Hematopoietic multipotent progenitor cell treated with erythropoietin and hydrocortisone succinate and interleukin-3 and kit ligand, for 15 days (in vitro differentiated cells): Measurements from ENCODE around the gene PDE11A.
A peak's percentile ranks its signal among the peaks of the same experiment; 100 is the strongest.

Source experiments
- DNase-seq: peaks from one replicate; pipeline ENCODE4 v3.0.0-alpha.2; 2015; ENCODE audit warnings: low spot score

Gene PDE11A

DNA sequence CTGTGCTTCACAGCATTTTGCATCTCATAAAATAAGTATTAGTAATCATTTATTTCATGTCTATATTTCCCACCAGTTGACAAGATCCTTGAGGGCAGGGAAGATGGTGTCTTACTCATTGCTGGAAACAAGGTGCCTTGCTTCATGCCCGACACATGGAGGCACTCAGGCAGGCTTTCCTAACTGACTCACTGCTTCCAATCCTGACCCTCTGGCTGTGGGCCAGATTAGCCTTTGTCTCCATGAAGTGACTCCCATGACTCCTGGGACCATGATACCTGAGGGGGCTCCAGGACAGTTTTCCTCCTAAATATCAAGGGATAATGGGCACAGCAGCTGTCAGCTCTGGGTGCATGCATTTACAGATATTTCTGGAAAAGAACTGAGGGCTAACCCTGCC, 405.0 kb downstream of the PDE11A start:
- no peak for DNase-seq

DNA sequence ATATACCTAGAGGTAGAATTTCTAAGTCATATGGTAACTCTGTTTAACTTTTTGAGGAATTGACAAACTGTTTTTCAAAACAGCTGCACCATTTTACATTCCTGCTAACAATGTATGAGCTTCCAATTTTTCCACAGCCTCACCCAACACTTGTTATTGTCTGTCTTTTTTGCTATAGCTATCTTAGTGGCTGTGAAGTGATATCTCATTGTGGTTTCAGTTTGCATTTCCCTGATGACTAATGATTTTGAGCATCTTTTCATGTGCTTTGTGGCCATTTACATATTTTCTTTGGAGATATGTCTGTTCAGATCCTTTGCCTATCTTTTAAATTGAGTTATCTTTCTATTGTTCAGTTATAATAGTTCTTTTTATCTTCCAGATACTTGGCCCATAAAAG, 406.2 kb downstream of the PDE11A start:
- DNase-seq: no peak

DNA sequence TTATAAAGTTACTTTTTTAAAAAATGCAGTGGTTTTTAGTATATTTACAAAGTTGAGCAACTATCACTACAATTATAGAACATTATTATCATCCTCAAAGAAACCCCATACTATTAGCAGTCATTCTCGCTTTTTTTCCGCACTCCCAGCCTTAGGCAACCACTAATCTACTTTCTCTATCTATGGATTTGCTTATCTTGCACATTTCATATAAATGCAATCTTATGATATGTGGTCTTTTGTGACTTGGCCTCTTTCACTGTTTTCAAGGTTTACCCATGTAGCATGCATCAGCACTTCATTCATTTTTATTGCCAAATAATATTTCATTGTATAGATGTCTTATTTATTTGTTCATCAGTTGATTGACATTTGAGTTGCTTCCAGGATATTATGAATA, 406.6 kb downstream of the PDE11A start:
- no peak for DNase-seq

DNA sequence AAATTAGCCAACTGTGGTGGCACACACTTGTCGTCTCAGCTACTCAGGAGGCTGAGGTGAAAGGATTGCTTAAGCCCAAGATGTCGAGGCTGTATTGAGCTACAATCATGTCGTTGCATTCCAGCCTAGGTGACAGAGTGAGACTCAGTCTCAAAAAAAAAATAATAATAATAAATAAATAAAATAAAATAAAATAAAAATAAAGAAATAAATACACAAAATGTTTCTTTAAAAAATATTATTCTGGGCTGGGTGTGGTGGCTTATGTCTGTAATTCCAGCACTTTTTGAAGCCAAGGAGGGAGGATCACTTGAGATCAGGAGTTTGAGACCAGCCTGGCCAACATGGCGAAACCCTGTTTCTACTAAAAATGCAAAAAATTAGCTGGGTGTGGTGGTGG, 407.2 kb downstream of the PDE11A start:
- no peak for DNase-seq

DNA sequence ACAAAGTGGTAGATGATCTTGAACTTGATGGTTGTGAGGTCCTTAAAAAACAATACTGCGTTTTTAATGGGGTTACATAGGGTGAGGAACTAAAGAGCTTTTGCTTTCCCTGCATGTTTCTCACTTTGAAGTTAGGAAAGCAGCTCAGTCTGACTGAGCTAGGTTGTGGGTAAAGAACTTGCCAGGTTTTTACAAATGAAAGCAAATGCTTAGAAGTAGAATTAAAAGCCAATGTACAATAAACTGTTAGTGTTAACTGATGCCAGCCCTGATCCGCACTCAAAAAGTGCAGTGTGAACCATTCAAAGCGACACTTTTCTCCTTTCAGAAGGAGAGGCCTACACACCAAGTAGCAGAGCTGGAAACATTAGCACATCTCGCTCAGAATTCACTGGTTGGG, 409.7 kb downstream of the PDE11A start:
- no peak for DNase-seq

DNA sequence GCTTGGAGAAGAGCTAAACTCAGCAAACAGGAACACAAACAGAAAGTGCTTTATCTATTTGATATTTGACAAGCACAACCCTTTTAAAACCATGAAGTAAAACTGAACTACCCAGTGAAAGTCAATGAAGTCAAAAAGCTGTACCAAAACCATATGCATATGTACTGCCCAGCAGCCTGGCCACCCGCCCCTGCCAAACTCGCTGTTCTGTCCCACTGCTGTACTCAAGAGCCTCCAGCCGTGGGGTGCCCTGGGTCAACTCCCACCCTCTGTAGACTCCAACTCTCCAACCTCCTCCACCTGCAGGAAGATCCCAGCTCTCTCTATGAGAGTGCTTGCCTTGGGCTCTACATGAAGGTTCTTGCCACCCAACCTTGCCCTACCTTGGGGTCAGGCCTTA, 411.8 kb downstream of the PDE11A start:
- no peak for DNase-seq

DNA sequence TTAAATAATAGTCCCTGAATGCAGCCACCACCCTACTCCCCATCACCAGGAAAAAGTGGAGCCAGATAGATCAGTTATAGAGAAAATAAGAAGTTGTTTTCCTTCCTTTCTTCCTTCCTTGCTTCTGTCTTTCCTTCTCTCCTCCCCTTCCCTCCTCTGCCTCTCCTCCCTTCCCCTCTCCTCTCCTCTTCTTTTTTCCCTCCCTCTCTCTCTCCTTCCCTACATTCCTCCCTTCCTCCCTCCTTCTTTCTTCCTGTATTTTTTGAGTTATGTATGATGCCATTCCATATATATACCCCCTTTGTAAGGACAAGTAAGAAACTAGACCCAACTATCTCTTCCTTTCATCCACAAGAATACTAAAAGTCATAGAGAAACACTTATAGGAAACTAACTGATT, 414.3 kb downstream of the PDE11A start:
- DNase-seq: no peak

DNA sequence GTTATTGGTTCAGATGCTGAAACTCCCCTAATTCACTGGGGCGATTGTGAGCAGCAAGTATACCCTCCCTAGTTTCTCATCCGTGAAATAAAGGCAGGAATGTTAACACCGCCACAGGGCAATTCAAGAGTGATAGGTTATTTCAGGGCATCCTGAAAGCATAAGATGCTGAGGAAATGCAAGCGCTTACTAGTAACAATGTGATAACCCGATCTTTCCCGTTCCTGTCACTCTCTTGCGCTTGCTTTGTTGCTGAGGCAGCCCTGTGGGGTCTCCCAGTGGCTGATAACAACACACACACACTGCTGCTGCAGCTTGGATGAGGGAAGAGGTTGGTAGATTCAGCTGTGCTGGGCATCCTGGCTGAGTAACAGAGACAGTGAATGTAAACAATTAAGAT, 420.7 kb downstream of the PDE11A start:
- no peak for DNase-seq

DNA sequence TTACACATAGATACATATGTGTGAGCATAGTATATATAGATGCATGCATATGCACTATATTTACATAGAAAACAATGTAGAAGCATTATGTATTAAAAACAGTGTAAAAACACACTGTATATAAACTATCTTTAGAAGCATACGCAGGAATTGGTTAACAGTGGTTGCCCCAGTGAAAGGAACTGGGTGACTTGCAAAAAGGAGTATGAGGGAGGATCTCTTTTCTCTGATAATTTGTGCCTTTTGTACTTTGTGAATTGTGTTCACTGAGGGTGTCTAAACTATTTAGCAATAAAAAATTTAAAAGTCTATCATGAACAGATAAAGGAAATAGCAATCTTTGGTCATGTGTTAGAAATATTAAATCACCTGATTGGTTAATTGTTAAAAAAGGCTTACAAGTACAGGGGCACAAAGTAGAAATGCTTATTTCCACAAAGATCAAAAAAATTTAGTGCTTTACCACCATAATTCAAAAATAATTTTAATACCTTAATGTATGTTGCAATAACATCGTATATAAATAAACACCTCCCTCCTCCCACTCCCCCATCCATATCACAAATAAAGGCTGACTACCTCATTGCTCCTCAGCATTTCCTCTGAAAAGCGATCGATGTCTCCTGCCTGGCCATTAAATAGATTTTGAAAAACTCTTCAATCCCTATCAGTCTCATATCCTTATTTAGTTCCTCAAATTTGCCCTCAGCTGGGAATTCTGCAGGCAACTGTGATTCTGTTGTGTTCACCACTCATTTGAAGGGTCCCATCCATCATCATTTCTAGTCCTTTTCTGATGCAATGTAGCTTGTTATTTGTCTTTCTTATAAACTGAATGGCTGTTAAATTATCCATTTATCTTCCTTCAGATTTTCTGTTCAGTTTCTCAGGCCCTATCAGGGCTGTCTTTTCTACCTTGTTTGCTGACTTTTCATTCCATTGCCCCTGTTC, 422.7 kb downstream of the PDE11A start:
- DNase-seq: no peak

DNA sequence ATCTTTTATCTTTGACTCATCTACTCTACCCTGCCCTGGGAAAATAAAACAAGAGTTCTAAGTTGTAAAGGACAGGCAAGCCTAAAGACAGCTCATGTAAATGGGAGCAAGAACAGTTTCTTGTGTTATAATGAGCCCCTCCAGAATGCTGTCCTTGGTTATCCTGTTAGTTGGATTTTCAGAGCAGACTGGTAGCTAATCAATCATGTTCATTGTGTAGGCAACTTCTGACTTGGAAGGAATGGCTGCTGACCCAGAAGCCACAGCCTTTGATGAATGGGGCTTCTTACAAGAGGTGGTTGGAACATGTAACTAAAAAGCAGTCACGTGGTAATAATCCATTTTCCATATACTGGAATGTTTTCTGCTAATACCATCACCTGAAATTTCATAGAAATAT, 425.8 kb downstream of the PDE11A start:
- no peak for DNase-seq

DNA sequence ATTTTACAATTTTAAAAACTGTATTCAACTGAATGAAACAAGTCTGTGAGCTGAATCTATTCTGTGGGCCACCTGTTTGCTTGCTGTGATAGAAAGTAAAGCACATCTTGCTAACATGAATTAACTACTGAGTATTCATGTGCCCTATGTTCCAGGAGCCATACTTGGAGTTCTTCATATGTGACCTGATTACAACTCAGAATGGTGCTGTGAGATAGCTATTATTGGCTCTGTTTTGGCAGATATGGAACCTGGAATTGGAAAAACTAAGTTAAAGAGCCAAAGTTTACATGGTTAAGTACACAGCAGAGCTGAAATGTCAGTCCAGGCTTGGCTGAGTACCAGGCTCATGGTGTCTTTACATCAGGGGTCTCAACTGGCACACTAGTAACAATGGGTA, 426.3 kb downstream of the PDE11A start:
- DNase-seq: peak; percentile 21

DNA sequence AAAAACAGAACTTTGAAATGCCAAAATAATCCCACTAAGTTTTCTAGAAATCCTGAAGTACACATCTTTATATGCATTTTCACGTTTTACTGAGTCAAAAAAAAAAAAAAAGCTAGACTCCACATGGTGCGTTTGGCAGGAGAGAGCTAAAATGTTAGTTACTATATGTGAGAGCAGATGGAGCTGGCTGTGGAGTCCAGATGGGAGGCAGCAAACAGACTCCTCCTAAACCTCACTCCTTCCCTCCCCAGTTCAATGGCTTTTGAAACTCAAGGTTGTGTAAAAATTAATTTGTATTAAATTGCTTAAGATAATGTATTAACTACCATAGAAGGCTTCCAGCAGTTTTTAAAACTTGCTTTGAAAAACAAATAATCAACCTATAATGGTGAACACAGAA, 431.2 kb downstream of the PDE11A start:
- DNase-seq: no peak

DNA sequence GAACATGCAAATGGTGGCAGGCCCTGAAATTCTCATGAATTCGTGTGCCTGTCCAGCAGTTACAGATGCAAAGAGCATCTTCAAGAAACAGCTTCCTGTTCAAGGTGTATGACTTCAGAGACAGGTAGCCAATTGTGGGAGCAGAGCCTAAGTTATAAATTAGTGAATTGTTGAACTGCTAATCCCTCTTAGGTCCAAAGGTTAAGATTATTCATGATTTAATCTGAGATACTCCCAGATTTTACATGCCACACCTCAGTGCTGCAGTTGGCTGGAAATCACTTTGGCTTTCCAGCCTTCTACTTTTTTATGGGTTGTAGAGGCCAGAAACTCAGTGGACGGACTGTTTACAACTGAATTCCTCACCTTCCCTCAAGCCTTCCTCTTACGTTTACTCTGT, 432.2 kb downstream of the PDE11A start:
- no peak for DNase-seq

DNA sequence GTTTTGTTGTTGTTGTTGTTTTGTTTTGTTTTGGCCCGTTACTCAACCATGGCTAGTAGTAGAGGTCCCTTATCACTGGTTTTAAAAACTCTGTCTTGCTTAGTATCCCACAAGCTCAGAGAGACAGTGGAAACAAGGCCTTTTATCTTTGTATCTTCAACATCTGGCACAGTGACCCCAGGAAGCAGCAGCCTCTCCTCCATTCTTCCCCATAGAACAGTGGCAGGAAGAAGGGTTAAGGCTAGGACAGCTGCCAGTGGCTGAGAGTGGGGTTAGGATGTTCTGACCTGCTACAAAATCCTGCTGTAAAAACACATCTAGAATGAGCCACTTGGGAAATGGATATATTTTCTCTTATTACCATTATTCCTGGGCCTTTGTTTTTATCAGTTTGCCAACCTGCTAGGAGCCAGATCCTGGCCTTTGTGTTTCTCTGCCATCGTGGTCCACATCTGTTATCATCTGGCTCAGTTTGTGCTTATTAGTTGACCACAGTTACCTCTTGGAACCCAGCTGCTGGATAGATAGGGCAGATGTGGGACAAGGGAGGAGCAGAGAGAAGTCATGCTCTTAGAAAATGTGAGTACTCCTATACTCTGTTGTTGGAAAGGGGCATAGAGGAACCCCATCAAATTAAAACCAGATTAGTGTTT, 433.2 kb downstream of the PDE11A start:
- peak; percentile 10 for DNase-seq

DNA sequence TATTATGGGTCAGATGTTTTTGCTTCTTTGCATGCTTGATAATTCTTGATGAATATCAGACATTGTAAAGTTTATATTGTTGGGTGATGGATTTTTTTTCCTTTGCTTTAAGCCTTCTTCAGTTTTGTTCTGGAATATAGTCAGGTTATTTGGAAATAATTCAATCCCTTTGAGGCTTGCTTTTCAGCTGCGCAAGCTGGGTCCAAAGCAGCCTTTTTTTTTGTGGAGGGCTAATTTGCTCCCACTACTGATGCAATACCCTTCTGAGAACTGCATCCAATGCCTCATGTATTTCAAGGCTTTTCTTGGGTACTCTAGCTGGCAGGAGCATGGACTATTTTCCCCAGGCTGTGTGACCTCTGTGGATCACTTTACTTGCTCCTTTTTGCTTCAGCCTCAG, 434.1 kb downstream of the PDE11A start:
- no peak for DNase-seq

DNA sequence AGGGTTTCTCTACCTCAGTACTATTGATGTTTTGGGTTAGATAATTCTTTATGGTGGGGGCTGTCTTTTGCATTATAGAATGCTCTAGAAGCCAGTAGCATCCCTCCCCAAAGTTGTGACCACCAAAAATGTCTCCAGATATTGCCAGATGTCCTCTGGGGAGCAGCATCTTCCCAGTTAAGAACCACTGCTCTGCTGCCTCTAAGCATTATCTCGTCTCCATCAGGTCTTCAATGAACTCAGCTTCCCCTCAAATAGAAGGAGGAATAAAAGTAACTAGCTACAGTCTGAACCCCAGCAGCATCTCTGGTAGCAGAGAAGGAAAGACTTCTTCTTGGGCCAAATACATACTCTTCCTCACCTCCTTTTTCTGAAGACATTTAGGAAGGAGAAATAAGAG, 435.9 kb downstream of the PDE11A start:
- DNase-seq: no peak

DNA sequence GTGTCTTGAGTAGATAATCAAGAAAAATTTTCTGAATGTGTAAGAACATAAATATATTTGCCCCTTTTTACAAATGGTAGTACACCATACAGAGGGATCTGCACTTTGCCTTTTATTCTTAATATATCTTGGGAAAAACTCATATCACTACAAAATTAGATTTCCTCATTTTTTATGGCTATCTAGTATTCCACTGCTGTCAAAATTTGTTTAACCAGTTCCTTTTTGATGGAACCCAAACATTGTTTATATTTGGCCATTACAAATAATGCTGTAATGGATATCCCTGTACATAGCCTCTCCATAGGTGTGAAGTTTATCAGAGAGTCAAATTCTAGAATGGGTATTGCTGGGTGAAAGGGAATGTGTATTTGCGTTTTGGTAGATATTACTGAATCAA, 436.9 kb downstream of the PDE11A start:
- no peak for DNase-seq

DNA sequence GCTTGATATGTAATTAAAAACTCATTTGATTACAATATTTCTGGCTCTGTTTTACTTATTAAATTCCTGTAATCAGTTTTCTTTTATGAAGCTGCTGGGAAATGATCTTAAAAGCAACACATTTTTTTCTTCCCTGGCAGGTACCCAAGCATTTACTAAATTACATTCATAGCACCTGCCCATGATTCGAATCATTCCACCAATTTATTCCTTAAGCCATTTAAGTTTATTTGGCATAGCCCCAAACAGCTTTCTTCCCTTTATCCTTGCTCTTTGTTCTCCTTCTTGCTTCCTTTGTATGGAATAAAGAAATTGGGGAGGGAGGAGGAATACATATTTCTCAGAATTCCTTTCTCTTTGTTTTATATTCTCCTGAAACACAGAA, 438.7 kb downstream of the PDE11A start:
- DNase-seq: no peak

DNA sequence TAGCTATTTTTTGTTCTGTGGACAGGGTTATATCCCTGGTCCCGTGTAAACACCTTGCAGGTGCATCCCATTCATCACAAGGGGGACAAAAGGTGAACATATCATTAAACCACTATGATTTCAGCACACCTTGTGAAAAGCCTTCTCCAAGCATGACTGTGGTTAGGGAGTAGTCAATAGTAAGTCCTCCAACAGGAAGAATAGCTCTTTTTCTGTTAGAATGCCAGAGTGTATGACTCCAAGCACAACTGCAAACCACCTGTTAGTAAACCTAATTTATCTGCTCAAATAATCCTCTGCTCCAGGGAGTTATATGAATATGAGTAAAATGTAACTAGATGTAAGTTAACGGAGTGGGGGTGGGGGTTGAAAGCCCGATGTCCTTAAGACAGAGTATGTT, 439.5 kb downstream of the PDE11A start:
- no peak for DNase-seq

DNA sequence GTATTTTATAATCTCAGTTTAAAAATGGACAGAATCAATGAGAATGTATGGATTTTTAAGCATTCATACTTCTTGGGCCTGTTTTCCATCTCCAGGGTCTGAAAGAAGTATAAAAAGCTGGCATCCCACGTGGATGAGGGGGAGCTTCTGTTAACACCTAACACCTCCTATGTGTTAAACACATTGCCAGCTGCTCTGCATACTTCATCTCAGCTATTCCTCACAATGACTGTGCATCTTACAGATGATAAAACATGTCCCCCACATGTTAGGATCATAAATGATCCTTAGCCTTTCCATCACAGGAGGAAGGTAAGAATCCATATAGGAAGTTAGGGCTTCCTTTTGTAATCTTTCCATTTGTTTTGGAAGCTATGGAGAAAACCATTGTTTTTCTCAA, 440.9 kb downstream of the PDE11A start:
- no peak for DNase-seq

DNA sequence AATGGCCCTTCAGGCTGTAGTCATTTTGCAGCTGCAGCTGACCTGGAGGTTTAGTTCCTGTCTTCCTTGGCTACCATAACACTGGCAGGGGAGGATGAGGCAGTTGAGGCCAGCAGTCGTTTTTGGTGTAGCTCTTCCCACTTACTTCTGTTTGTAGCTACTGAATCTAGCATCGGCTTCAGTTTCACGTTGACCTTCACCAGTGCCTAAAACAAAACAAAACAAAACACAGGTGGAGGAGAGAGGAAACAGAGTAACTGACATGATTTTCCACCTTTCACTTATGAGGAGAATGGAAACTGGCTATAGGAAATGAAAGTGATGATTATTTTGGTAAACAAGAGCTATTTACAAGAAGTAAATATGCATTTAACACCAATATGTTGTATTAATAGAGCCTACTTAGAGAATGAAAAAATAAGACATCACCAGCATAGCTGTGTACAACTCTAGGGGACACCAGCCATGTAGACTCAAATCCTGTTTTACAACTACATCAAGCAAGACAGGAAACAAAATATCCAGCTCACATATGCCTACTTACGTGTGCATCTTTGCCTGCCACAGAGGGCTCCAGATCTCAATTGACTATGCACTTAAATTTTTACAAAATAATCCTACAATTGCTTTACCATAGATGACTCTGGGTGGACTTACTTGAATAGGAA, 443.1 kb downstream of the PDE11A start:
- DNase-seq: no peak

DNA sequence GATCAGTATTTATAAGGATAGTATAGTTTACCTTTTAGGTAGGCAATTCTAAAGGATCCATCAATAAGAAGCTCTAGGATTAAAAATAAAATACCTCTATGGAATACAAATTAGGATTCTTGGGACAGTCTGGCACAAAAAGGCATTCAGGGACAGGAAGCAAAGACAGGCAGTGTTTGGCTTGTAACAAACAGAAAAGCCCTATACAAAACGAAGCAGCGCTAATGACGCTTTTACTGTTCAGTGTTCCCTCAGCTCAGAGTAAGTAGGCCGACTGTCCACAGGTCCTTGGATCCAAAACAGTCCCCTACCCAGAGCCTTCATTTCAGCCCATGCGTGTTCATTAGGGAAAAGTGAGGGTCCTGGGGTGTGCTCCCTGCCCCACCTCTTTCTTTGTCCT, 443.7 kb downstream of the PDE11A start:
- no peak for DNase-seq
